ENCODE data around the gene CIBAR2.
A peak's percentile ranks its signal among the peaks of the same experiment; 100 is the strongest.
"Not testable (repeated sequence)": the region's sequence is repeated elsewhere in the genome, so short reads cannot be mapped to it uniquely, and the experiment has no call there.

CIBAR2 gene

DNA sequence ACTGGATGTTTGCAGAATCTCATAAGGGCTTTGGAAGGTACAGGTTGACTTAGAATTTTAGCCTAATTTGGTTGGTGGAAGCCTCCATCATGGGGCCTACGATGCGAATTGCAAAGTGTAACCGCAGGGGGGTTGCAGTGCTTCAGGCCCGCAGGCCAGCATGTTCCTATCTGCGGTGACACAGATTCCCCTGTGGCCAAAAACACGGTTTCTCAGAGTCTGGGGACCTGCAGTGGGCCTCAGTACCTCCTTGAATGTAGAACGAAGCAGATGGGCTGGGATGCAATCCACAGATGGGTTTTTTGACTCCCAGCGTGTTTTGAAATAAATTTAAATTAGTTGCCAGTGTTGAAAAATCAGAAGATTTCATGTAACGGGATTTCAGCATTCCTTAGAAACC lies 49.9 kb downstream of the CIBAR2 start:
- no peak for DNase-seq (ENCODE audit: low read depth)

DNA sequence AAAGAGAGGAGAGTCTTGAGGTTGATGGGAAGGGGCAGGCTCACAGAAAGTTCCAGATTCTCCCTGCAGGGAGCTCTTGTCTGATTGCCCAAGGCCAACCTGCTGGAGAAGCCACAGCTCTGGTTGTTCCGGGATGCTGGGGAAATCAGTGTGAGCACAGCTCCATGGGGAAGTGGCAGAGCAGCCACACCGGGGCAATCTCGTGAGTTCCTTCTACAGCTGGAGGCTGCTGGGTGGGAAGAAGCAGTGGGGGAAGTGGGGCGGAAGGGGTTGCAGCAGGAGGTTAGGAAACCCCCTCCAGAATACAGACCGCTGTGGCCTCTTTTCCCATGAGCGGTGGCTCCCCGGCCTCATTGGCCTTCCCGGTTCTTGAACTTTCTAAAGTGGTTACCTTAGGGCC lies 50.7 kb downstream of the CIBAR2 start:
- no peak for DNase-seq (ENCODE audit: low read depth)

DNA sequence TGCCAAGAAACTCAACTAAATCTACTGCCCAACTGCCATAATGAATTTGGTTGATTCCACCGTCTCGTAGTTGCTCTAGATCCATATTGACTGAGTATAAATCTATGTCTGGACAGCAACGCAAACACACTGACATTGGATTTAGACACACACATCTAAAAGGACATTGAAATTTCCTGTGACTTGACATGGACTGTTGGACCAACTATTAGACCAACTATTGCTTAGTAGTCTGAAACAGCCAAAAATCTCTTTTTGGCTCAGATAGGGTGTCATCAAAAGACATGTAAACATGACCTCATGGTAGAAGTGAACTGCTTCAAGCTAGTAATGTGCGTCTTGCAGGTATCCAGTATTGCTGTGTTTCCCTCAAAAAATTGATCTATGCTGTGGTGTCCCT lies 53.4 kb downstream of the CIBAR2 start:
- no peak for DNase-seq (ENCODE audit: low read depth)

DNA sequence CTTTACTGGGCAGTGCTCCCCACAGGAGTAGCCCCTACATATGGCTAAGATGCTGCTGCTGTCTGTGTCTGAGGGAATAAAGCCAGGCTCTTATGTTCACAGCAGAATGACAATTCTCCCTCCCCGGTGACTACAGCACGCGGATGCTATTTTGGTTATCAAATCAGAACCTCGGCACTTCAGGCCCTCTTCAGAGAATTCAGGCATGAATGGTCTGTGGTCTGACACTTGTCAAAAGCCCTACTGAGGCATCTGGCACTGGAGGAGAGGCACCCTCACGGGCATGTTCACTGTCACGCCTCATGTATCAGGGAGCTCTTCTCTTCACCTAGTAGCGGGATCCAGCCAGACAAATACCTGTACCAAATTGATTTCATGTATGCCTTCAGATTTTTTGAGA lies 54.3 kb downstream of the CIBAR2 start:
- DNase-seq (ENCODE audit: low read depth), result no peak

DNA sequence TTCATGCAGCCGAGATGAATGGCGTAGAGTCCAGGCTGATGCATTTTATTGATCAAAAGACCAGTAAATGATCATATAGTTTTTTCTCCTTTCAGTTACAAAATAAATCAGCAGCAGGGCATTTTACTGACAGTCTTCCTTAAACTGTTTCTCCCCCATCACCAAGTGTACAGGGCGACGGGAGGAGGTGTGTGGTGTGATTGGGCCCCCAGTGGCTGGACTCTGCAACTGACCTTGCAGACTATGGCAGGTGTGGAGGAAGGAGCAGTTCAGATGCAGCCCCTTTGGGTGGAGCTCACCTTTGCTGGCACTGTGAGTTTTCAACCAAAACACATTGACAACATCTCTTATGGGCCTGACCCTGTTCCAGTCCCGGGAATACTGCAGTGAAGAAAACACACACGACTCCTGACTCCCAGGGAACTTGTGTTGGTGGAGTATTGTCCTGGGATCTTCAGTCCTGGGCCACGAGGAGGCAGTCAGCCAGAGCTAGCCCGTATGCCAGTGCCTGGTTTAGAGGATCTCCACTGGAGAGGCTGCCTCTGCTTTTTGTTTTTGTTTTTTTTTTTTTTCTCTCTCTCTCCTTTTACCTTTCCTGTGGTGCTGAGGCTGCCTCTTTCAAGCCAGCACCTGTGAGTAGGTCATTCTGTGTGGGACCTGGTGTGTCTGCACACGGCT lies 54.9 kb downstream of the CIBAR2 start:
- DNase-seq (ENCODE audit: low read depth), result no peak

DNA sequence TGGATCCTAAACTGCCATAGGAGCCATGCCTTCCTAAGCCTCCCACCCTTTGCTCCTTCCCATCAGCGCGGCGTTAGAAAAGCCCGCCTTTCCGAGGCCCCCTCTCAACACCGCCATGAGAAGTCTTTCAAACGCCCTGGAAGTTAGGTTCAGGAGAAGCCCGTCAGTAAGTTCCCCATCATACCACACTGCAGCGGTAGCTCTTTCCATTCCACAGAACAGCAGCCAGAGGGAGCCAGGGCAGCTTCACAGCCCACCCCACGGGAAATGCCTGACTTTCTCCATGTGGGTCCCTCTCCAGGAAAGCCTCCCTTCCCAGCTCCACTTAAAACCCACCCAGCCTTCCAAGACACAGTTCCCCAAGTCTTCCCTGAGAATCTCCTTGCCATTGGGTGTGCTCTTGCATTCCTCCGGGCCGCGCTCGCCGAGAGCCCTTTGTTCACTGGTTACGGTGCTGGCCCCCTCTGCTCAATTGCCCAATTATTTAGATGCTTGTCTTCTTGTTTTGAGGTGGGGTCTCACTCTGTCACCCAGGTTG lies 56.0 kb downstream of the CIBAR2 start:
- DNase-seq (ENCODE audit: low read depth), result no peak

DNA sequence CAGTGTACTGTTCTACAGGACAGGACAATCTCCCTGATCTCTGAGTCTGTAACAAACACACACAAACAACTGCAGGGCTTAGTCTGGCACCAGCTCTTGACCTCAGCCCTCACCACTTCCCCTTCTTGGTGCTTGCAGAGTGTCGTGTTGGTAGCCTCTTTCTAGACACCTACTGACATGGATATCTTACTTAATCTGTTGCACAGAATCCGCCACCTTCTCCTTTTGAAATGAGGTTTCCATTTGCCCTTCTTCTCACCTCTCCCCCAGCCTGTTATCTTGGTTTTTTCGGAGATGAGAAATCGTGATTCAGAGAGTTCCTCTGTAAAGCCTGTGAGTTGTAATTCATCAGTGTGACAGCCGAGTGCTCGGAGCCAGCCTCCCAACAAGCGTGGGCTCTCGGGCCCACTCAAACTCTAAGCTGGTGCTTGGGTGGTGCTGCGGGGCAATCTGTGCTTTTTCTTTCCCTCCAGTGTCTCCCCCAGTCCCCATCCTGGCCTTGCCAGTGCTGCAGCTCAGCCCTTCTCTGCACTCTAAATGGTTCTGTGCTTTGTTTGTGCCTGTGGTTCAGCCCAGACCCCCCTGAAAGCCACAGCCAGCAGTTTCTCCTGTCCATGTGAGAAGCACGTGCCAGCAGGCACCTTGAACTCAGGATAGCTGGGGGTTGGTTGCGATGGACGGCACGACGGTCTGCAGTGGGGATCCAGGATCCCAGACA lies 56.6 kb downstream of the CIBAR2 start:
- DNase-seq (ENCODE audit: low read depth), result peak; percentile 39

DNA sequence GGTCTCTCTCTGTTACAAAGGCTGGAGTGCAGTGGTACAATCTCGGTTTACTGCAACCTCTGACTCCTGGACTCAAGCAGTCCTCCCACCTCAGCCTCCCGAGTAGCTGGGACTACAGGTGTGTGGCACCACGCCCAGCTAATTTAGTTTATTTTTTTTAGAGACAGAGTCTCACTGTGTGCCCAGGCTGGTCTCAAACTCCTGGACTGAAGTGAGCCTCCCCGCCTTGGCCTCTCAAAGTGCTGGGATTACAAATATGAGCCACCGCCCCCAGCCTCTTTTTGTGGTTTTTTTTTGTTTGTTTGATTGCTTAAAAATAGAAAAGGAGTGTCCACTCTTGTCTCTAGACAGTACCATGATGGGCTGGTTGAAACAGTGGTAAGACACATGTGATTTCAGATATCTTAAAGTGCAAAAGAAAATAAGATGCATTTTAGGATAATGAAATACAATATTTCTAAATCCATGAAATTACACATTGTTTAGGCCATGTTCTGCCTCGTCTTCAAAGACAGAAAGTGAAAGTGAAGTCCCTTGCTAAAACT lies 57.3 kb downstream of the CIBAR2 start:
- no peak for DNase-seq (ENCODE audit: low read depth)

DNA sequence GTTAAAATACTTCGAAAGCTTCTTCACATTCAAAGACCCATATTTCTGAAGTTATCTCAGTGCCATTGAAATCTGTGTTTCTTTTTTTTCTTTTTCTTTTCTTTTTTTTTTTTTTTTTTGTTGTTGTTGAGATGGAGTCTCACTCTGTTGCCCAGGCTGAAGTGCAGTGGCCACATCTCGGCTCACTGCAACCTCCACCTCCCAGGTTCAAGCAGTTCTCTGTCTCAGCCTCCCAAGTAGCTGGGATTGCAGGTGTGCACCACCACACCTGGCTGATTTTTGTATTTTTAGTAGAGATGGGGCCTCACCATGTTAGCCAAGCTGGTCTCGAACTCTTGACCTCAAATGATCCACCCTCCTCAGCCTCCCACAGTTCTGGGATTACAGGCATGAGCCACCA lies 58.0 kb downstream of the CIBAR2 start:
- not testable (repeated sequence) for DNase-seq (ENCODE audit: low read depth)

DNA sequence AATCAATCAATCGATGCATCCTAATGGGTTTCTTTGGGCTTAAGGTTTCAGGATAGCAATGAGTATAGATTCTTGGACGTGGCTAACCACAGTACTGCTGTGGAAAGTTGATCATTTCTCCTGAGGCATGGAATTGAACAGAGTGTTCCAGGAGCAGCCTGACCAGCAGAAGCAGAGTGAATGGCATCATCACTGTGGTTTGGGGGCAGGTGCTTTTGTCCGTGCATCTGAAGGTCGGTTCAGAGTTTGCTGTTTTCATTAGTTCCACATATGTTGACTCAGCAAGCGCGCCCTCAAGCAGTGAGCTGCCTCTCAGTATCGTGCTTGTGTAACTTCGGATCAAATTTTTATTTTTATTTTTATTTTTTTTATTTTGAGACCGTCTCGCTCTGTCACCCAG lies 59.7 kb downstream of the CIBAR2 start:
- DNase-seq (ENCODE audit: low read depth), result no peak

DNA sequence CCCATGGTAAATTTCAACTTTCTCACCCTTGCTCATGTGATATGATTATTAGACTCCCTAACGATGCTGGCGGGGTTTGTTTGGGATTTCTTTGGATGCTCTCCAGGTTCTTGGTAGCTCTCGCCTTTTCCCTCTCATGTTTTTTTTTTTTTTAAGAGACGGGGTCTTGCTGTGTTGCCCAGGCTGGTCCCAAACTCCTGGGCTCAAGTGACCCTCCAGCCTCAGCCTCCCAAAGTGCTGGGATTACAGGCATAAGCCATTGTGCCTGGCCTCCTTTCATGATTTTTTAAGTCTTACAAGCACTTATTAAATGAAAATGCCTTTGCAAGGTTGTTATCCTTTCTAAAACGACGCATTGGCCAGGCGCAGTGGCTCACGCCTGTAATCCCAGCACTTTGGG lies 60.6 kb downstream of the CIBAR2 start:
- DNase-seq (ENCODE audit: low read depth), result no peak

DNA sequence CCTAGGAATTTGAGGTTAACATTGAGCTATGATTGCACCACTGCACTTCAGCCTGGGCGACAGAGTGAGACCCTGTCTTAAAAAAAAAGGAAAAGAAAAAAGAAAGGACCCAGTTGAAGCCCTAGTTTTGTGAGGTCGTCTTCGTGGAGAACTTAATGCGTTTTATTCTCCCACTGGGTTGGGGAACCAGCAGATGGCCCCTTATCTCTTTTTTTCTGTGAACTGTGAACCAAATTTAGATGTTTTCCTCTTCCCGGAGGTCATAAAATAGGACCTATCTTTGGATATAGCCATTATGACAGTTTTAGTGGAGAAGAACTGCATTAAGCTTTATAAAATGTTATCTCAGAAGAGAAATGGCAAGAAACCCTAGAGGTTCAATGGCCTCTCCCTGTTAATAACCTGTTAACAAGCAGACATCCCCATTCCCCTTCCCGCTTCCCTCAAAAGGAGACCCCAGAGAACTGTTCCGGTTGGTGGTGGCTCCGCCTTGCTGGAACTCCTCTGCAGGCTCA lies 61.1 kb downstream of the CIBAR2 start:
- no peak for DNase-seq (ENCODE audit: low read depth)

DNA sequence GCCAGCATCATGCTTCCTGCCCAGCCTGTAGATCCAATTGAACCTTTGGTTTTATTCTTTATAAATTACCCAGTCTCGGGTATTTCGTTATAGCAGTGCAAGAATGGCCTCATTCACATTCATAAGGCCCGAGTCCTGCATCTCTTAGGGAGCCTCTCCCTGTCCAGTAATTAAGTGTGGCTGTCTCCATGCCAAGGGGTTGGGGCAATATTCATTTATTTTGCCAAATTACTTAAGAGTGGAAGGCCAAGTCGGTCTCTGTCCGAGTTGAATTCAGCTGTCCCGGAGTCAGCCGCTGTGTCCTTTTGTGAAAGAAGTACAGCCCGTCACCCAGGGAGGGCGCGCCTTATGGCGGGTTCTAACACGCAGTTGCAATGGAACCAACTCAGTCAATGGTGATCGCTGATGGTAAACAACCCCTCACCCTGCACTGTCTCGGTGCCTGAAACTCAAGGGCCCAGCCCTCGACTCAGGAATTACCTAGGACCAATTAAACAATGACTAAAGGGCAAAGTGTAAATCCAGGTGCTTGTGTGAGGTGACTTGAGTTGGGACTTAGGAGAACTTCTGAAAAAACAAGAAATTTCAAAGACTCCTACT lies 62.5 kb downstream of the CIBAR2 start:
- no peak for DNase-seq (ENCODE audit: low read depth)

DNA sequence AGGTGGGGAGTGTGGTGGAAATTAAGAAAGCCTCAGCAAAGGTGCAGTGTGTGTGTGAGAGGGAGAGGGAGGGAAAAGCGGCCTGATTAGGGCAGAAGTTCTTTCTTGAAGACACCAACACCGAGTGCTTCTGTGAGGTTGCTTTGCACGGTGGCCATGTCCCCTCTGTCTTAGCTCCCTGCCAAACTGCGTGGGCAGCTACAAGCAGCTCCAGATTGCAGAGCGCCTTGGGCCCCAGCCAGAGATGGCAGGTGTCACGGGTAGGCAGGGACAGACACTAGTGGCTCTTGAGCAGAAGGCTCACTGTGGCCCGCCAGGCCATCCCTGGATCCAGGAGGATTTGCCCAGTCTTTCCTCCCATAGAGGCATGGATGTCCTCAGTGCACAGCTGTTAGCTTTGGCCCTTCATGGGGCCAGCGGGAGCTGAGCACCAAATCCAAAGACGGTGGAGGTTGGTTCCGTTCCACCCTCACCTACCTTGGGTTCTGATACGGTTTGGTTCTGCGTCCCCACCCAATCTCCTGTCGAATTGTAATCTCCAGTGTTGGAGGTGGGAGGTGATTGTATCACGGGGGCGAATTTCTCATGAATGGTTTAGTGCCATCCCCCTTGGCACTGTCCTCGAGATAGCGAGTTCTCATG lies 63.2 kb downstream of the CIBAR2 start:
- no peak for DNase-seq (ENCODE audit: low read depth)
